Right renal pelvis (tissue), 4 donors: ENCODE results near the gene SLC22A16. TPM values are rescaled to one million over a fixed set of nuclear protein-coding genes. Genes with fewer than 3 reads are reported as not detected.
"Not testable (repeated sequence)": the region's sequence is repeated elsewhere in the genome, so short reads cannot be mapped to it uniquely, and the experiment has no call there.

Experiments
- DNase-seq, 4 donors: peaks; one replicate each; pipeline ENCODE4 v3.0.0-alpha.2; 2013; ENCODE audit warnings: low read depth in 4 of 4, low spot score in 3 of 4, missing footprints in 1 of 4
- polyA plus RNA-seq, 4 donors: library from polyadenylated mRNA; unstranded; fragments of 120-200 nt; gene quantifications; one replicate each; pipeline ENCODE4 v1.2.1, GENCODE V29; 2013; ENCODE audit not compliant: insufficient read length in 4 of 4

Gene SLC22A16
- polyA plus RNA-seq, 4 donors, result 0.25 to 0.63 (median 0.38) TPM

DNA sequence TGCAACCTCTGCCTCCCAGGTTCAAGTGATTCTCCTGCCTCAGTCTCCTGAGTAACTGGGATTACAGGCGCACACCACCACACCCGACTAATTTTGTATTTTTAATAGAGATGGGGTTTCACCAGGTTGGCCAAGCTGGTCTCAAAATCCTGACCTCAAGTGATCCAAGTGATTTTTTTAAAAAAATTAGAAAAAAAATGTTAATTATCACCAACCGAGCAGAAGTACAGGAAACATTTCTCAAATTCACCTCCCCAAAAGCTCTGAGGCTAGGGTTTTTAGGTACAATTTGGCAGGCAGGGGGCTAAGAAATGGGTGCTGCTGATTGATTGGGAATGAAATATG is 14.9 kb upstream of the SLC22A16 start:
- DNase-seq, result no peak

DNA sequence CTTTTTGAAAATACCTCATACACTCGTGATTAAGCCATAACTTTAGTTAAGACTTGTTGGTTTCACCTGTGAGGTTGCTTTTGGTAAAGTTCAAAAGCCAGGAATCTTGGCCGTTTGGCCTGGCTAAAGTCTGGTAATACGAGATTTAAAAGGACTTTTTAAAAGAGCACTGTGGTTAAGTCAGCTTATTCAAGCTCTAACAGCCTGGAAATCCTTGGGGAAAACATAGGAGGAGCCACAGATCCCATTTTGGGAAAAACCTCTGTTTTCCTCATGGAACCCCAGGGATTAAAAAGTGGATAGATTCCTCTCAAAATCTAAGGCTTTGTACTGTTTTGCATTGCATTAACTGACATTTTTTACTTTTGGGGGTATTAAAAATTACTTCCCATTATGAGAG is 13.7 kb upstream of the SLC22A16 start:
- no peak for DNase-seq

GRCh38 chr6:110488606-110489190 is 12.3 kb upstream of the SLC22A16 start:
- DNase-seq, result no peak

GRCh38 chr6:110487968-110488381 is 11.6 kb upstream of the SLC22A16 start:
- DNase-seq, result not testable (repeated sequence)

- DNase-seq, result no peak
Observed at GRCh38 chr6:110486756-110487155, 10.3 kb upstream of the SLC22A16 start.

DNA sequence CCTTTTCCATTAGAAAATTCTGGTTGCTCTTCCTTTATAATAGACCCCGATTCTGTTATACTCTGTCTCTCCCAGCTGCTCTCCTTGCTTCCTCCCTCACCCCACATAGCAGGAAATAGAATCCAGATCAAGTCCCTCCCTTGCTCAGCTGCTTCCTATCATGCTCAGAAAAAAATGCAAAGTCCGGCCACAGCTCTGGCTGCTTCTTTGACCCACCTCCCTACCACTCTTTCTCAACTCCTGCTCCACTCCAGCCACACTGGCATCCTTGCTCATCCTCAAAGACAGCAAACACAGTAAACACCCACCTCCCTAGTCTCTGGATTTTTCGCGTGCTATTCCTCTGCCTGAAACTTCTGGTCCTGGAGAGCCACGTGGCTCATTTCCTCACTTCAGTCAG is 9.1 kb upstream of the SLC22A16 start:
- DNase-seq, result no peak

DNA sequence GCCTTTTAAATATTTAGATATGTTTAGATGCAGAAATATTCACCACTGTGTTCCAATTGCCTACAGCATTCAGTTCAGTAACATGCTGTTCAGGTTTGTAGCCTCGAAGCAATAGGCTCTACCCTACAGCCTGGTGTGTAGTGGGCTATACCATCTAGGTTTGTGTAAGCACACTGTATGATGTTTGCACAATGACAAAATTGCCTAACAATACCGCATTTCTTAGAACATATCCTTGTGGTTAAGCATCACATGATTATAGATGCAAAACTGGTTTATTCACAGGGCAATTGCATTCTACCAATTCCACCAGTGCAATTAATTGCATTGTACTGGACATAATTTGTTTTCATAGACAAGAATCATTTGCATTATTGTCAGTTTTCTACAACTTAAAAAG is 7.9 kb upstream of the SLC22A16 start:
- no peak for DNase-seq

DNA sequence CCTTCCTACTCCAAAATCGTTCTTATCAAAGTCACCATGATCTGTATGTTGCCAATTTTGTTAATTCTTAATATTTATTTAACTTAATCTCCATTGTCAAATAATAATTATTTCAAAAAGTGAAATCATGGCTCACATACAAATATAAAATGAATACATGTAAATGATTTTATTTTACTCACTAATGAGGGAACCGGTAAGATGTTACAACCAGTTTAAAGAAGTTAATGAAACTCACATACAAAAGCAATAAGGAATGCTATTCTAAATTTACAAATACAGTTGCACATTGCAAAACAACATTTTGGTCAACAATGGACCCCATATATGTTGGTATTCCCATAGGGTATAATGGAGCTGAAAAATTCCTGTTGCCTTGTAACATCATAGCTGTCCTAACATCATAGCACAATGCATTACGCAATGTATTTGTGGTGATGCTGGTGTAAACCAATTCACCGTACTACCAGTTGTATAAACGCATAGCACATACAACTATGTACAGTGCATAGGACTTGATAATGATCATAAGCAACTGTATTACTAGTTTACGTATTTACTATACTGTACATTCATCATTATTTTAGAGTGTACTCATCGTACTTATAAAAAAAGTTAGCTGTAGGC is 6.5 kb upstream of the SLC22A16 start:
- DNase-seq, result no peak

- no peak for DNase-seq
Observed at GRCh38 chr6:110481081-110481480, 4.7 kb upstream of the SLC22A16 start.

- no peak for DNase-seq
Observed at GRCh38 chr6:110475066-110475653, 1.3 kb downstream of the SLC22A16 start.

- DNase-seq, result no peak
Observed at GRCh38 chr6:110474500-110474899, 1.9 kb downstream of the SLC22A16 start.

DNA sequence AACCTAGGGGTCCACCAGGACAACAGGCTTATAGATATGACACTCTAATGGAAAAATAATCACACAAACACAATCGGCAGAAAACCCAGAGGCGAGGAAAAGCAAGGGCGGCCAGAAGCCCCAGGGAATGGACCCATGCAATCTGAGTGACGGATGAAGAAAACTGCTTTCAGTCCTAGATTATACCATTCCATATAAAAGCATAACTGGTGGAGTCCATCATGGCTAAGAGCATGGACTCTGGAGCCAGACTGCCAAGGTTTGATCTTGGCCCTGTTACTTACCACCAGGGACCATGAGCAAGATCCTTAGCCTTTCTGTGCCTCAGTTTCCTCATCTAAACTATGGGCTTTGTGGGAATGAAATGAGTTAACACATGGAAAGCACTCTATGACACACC is 3.7 kb downstream of the SLC22A16 start:
- no peak for DNase-seq

DNA sequence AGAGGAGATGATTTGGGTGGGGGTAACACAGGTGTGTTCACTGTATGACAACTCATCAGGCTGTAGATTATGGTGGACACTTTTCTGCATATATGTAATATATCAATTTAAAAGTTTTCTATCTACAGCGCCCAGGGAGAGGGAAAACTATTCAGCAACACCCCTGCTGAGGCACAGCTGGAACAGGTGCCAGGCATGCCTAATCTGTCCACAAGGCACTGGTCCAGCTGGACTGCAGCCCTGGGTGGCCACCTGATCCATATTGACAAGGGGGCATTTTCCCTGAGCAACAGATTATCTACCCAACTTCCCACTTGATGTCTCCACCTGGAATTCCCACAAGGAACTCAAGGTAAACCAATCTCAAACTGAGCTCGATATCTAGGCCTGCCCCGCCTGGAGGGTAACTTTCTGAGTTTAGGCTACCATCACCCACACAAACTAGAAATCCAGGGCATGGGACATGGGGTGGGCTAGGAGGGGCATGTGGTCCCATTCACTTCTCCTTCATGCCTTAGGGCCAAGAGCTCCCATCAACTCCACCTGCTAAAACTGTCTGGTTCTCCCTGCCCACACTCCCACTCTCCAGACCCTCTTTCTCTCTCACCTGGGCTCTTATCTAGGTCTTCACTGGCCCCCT is 4.6 kb downstream of the SLC22A16 start:
- DNase-seq, result no peak

- no peak for DNase-seq
Observed at GRCh38 chr6:110468731-110469130, 7.7 kb downstream of the SLC22A16 start.

DNA sequence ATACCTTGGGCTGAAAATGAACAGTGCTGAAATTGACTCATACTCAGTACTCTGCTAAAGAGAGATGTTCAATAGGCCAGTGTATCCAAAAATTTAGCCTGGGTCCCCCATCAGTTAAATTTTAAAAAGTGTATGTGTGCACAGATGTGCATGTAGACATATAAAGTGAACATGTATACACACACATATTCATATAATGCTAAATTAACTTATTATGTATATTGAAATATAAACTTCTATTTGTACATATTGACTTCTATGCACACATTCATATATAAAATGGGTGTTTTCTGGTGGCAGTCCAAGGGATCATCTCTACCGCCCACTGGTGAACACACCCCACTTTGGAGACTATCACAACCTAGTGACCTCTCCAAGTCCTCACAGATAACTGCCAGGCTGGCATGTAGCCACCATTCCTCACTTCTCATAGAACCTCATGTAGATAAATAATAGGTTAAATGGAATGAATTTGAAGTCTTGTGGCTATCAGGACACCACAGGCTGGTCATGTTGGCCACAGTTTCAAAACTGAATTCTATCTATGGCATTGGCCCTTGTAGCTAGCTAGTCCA is 8.8 kb downstream of the SLC22A16 start:
- no peak for DNase-seq

- no peak for DNase-seq
Observed at GRCh38 chr6:110462884-110463481, 13.4 kb downstream of the SLC22A16 start.

DNA sequence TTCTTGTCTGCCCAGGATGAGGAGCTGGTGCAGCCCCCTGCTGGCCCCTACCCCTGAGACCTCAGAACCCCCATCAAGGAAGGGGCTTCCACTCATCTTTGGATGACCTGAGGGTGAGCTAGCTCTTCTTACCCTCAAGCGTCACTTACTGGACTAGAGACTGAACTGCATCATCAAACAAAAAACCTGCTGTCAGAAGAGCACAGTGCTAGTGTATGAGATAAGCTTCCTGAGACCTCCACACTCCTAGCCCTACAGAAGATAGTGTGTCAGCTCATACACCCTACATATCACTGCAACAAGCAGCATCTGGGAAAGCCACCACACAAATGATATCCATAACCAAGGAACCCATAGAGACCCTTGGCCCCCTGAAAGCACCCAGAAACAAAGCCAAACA is 15.0 kb downstream of the SLC22A16 start:
- DNase-seq, result no peak

- no peak for DNase-seq
Observed at GRCh38 chr6:110459137-110459536, 17.3 kb downstream of the SLC22A16 start.

DNA sequence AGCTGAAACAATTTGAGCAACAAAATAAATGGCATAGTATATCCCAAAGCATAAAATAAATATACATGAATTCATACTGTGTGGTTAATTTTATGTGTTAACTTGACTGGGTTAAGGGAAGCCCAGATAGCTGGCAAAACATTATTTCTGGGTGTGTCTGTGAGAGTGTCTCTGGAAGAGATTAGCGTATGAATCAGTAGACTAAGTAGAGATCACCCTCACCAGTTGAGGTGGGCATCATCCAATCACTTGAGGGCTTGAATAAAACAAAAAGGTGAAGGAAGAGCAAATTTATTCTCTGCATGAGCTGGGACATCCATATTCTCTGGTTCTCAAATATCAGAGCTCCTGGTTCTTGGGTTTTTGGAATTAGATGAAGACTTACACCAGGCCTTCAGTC is 17.9 kb downstream of the SLC22A16 start:
- DNase-seq, result no peak

DNA sequence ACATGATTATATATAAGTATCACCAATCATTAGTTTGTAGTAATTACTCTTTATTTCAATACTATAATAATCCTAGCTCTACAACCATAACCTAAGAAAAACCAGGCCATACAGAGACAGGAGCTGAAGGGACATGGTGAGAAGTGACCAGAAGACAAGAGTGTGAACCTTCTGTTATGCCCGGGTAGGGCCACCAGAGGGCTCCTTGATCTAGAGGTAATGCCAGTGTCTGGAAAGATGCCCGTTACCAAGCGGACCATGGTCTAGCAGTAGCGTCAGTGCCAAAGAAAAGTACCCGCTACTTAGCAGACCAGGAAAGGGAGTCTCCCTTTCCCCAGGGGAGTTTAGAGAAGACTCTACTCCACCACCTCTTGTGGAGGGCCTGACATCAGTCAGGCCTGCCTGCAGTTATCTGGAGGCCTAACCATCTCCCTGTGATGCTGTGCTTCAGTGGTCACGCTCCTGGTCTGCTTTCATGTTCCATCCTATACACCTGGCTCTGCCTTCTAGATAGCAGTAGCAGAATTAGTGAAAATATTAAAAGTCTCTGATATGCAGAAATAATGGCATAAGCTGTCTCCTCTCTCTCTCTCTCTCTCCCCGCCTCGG is 18.7 kb downstream of the SLC22A16 start:
- DNase-seq, result not testable (repeated sequence)

DNA sequence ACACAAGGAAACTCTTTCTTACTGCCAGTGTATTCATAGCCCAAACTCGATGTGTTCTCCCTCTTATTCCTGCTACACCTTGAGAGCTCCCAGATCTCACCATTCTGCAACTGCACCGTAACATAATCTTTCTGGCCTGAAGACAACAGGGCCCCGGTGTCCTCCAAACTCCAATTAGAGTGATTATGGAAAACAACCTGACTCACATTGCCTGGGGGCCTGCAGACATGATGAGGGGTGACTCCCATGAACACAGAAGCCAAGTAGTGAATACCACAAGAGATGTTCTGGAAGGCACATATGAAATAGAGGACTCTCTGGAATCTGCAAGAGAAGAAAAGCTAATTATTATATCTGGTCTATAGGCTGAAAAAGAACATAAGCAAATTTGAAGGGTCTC is 19.7 kb downstream of the SLC22A16 start:
- no peak for DNase-seq
